OCI-LY7 (cell line): ENCODE measurements around the gene BOLA3. TPM values are rescaled to one million over a fixed set of nuclear protein-coding genes. Genes with fewer than 3 reads are reported as not detected.
A peak's percentile ranks its signal among the peaks of the same experiment; 100 is the strongest.
"Not testable (repeated sequence)": the region's sequence is repeated elsewhere in the genome, so short reads cannot be mapped to it uniquely, and the experiment has no call there.

Experiments
- BruUV-seq: library from RNA; stranded (reverse); fragments of 400-500 nt; replicated peaks from 2 replicates; lab custom pipeline; 2021; lab: Mats Ljungman, UMichigan
- CTCF ChIA-PET: fragments of 300-600 bp; sonication (Branson Sonifier 250); formaldehyde crosslinking; loops from one replicate; lab custom pipeline; 2022; ENCODE audit warnings: antibody characterized with exemption; ENCODE audit not compliant: unreplicated experiment; lab: Charles Lee
- POLR2A ChIA-PET: fragments of 300-600 bp; sonication (Branson Sonifier 250); formaldehyde crosslinking; loops from one replicate; lab custom pipeline; 2022; ENCODE audit warnings: antibody characterized with exemption; lab: Charles Lee
- DNase-seq: peaks from one replicate; pipeline ENCODE4 v3.0.0-alpha.2; 2015; ENCODE audit warnings: low spot score
- H2AFZ ChIP-seq: fragments of 200-600 bp; sonication (generic), shearing (Covaris generic); 2 replicates; pipeline ENCODE4 v1.6.1; 2014; ENCODE audit warnings: mild to moderate bottlenecking, antibody characterized with exemption, low read length, moderate library complexity
- H3K27ac ChIP-seq: fragments of 200-600 bp; sonication (generic); 2 replicates; pipeline ENCODE4 v1.5.1; 2014; ENCODE audit warnings: mixed run types, low read depth, mild to moderate bottlenecking, moderate library complexity, low read length, inconsistent platforms; ENCODE audit not compliant: poor library complexity, severe bottlenecking
- H3K36me3 ChIP-seq: fragments of 200-600 bp; sonication (generic); 2 replicates; pipeline ENCODE4 v1.6.1; 2014; ENCODE audit warnings: mild to moderate bottlenecking, antibody characterized with exemption, low read length, moderate library complexity, mixed read lengths; ENCODE audit not compliant: insufficient read depth
- H3K4me1 ChIP-seq: fragments of 200-600 bp; sonication (generic); 2 replicates; pipeline ENCODE4 v1.5.1; 2014; ENCODE audit warnings: mild to moderate bottlenecking, low read length; ENCODE audit not compliant: insufficient read depth, poor library complexity, severe bottlenecking
- H3K4me2 ChIP-seq: fragments of 200-600 bp; sonication (generic); 2 replicates; pipeline ENCODE4 v1.6.1; 2014; ENCODE audit warnings: mild to moderate bottlenecking, low read length
- H3K4me3 ChIP-seq: fragments of 200-600 bp; sonication (generic); 2 replicates; pipeline ENCODE4 v1.5.1; 2014; ENCODE audit warnings: mild to moderate bottlenecking, low read depth, low read length; ENCODE audit not compliant: poor library complexity, severe bottlenecking
- H3K79me2 ChIP-seq: fragments of 200-600 bp; sonication (generic); 2 replicates; pipeline ENCODE4 v1.6.1; 2016; ENCODE audit warnings: low read depth, mild to moderate bottlenecking, low read length, moderate library complexity, mixed read lengths; ENCODE audit not compliant: insufficient read depth
- H3K9me2 ChIP-seq: fragments of 200-600 bp; sonication (generic); 2 replicates; pipeline ENCODE4 v1.6.1; 2016; ENCODE audit warnings: mild to moderate bottlenecking, low read length, mixed read lengths; ENCODE audit not compliant: insufficient read depth
- H3K9me3 ChIP-seq: fragments of 200-600 bp; sonication (generic); 2 replicates; pipeline ENCODE4 v1.6.1; 2014; ENCODE audit warnings: mild to moderate bottlenecking, mixed run types, low read length, mixed read lengths
- H4K20me1 ChIP-seq: fragments of 200-600 bp; sonication (generic); 2 replicates; pipeline ENCODE4 v1.6.1; 2014; ENCODE audit warnings: mild to moderate bottlenecking, antibody characterized with exemption, low read length, moderate library complexity, mixed read lengths; ENCODE audit not compliant: insufficient read depth
- EZH2phosphoT487 ChIP-seq: fragments of 200-600 bp; sonication (generic); IDR thresholded peaks from 2 replicates; pipeline ENCODE4 v1.6.1; 2018; ENCODE audit warnings: low read depth, borderline replicate concordance, mild to moderate bottlenecking, mixed run types, antibody characterized with exemption, low read length, moderate library complexity, mixed read lengths
- intact Hi-C: fragments of 100-400 bp; cut with micrococcal nuclease; formaldehyde crosslinking; loops from one replicate; pipeline ENCODE4 v1.10.0; 2022; ENCODE audit not compliant: unreplicated experiment
- total RNA-seq, 2 experiments: library from RNA; depleted of rRNA in 1 of 2; stranded (reverse); fragments of >200 nt in 1 of 2; shearing (Covaris generic) in 1 of 2; gene quantifications; 2 replicates each; pipeline ENCODE4 v1.2.3, GENCODE V29; 2014 to 2022
- TF ChIP-seq, protein P1 (sequence below): fragments of 200-600 bp; sonication (generic); conservative IDR thresholded peaks from 2 replicates; pipeline ENCODE4 v1.5.1; 2014; ENCODE audit warnings: mild to moderate bottlenecking, antibody characterized with exemption, low read length, moderate library complexity, mixed read lengths

BOLA3 gene
- total RNA-seq, 2 experiments from 2014 or later: 33.6 to 53.3 TPM

DNA sequence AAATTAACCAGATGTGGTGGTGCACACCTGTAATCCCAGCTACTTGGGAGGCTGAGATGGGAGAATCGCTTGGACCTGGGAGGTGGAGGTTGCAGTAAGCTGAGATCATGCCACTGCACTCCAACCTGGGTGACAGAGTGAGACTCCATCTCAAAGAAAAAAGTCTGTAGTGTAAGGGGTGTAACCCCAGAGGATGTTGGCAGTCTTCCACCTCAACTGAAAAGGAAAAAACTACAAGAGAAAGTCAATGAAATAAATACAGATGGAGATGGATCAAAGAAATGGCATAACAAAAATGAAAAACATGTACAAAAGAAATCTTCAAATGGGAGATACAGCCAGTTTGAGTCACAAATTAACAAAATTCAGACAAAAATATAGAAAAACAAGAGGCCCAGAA is 25.9 kb downstream of the BOLA3 start:
- H3K79me2 ChIP-seq, H2AFZ ChIP-seq, H3K9me2 ChIP-seq, intact Hi-C loops, H4K20me1 ChIP-seq, DNase-seq, H3K4me2 ChIP-seq, H3K36me3 ChIP-seq, CTCF ChIA-PET, H3K9me3 ChIP-seq, H3K4me1 ChIP-seq, H3K27ac ChIP-seq, BruUV-seq, H3K4me3 ChIP-seq: not testable (repeated sequence)
- POLR2A ChIA-PET: interaction anchor here (0.6 kb wide), 1 partner anchor 22 kb away, joined by 4 read pairs; no protein-coding TSS in a partner anchor

DNA sequence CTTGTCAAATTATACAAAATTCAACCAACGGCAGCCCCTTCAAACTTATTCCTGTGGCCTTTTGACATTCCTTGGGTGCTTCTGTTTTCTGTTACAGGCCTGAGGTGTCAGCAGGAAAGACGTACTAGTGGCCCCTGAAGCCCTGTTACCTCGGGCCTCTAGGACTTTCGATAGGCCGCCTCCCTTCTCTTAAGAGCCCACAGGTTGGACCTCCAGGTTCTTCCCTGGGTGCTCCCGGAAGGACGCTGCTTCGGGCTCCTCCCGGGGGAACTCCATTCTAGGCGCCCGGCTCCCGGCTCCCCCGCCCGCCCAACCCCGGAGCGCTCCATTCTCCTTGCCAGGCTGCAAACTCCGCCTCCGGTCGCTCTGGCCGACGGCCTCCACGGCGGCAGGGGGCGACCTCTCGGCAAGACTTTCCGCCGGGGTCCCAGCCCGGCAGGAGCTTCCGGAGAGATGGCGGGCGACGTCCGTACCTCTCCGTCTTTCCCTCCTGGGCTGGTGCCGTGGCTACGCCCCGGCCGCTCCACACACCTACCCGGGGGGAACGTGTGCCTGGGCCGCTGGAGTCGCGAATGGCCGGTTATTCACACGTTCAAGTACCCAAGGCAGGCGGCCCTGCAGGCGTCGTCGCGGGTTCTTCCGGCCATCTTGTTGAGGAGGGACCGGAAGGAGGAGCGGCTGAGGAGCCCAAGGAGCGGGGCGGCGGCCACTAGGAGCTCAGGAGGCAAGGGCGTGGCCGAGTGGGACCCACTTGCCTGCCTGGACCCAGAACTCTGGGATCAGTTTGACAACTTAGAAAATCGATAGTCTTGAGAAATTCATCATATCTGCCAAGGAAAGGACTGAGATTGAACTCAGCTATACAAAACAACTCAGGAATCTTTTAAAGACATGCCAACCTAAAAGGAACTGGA is 27.5 kb downstream of the BOLA3 start:
- Histone ChIP-seq H3K4me3 (no peak overlapping the region), H4K20me1 (no peaks in the 10 kb centered on the region), H3K4me2 (no peak overlapping the region; the same call in 1 of the 2 replicates), H3K4me1 (no peaks in the 10 kb centered on the region), H3K9me2 (no peaks in the 10 kb centered on the region), H3K79me2 (no peaks in the 10 kb centered on the region), H2AFZ (no peak overlapping the region), H3K27ac (no peak overlapping the region), H3K36me3 (no peaks in the 10 kb centered on the region), H3K9me3 (no peaks in the 10 kb centered on the region)
- intact Hi-C loops: no loop called here
- TF ChIP-seq, protein P1, sequence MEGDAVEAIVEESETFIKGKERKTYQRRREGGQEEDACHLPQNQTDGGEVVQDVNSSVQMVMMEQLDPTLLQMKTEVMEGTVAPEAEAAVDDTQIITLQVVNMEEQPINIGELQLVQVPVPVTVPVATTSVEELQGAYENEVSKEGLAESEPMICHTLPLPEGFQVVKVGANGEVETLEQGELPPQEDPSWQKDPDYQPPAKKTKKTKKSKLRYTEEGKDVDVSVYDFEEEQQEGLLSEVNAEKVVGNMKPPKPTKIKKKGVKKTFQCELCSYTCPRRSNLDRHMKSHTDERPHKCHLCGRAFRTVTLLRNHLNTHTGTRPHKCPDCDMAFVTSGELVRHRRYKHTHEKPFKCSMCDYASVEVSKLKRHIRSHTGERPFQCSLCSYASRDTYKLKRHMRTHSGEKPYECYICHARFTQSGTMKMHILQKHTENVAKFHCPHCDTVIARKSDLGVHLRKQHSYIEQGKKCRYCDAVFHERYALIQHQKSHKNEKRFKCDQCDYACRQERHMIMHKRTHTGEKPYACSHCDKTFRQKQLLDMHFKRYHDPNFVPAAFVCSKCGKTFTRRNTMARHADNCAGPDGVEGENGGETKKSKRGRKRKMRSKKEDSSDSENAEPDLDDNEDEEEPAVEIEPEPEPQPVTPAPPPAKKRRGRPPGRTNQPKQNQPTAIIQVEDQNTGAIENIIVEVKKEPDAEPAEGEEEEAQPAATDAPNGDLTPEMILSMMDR: no peak
- no peak for TF ChIP-seq EZH2phosphoT487
- POLR2A ChIA-PET: no interaction called here
- no TSS peak for BruUV-seq
- DNase-seq: no peak
- CTCF ChIA-PET: no interaction called here

DNA sequence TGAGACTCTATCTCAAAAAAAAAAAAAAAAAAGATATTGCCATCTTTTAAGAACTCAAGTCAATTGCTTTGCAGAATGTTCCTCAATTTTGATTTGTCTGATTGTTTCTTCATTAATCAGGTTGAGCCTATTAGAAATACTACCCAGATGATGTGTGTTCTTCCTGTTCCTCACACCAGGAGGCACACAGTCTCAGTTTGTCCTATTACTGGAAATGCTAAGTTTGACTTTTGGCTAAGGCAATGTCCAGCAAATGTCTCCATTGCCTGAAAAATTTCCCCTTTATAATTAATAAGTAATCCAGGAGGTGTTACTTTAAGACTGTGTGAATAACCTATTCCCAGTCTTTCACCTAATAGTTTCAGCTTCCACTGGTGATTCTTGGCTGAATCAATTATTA is 28.4 kb downstream of the BOLA3 start:
- H3K4me2 ChIP-seq: no peak overlapping the region

More for the DNA sequence above, 28.4 kb downstream of the BOLA3 start:
- no peak for TF ChIP-seq EZH2phosphoT487
- TF ChIP-seq, protein P1: 0 out of 2 replicates have a peak, but pooled peaks have one; percentile 19
- H4K20me1 ChIP-seq: no peaks in the 10 kb centered on the region
- BruUV-seq: no TSS peak
- no peak overlapping the region for H3K27ac ChIP-seq
- H3K4me3 ChIP-seq: no peak overlapping the region
- H3K36me3 ChIP-seq: no peaks in the 10 kb centered on the region
- intact Hi-C loops: no loop called here
- POLR2A ChIA-PET: no interaction called here
- no peaks in the 10 kb centered on the region for H3K9me2 ChIP-seq
- CTCF ChIA-PET: no interaction called here
- no peaks in the 10 kb centered on the region for H3K4me1 ChIP-seq
- no peak overlapping the region for H2AFZ ChIP-seq
- no peak for DNase-seq
- no peaks in the 10 kb centered on the region for H3K79me2 ChIP-seq
- H3K9me3 ChIP-seq: no peaks in the 10 kb centered on the region
